Measurements from ENCODE around the gene OSGIN1. TPM values are rescaled to one million over a fixed set of nuclear protein-coding genes. Genes with fewer than 3 reads are reported as not detected.

Gene OSGIN1
- total RNA-seq, 1 donor, result 6.6 TPM

GRCh38 chr16:83925957-83926725 lies 26.9 kb upstream of the OSGIN1 start:
- no peak for DNase-seq (ENCODE audit: low read depth)
- no peak for TF ChIP-seq CTCF (IDR thresholded peaks at IDR 0.05; ENCODE audit: insufficient read depth, low read length)
- H3K4me3 ChIP-seq (ENCODE audit: low read depth, low read length), result no peak overlapping the region

DNA sequence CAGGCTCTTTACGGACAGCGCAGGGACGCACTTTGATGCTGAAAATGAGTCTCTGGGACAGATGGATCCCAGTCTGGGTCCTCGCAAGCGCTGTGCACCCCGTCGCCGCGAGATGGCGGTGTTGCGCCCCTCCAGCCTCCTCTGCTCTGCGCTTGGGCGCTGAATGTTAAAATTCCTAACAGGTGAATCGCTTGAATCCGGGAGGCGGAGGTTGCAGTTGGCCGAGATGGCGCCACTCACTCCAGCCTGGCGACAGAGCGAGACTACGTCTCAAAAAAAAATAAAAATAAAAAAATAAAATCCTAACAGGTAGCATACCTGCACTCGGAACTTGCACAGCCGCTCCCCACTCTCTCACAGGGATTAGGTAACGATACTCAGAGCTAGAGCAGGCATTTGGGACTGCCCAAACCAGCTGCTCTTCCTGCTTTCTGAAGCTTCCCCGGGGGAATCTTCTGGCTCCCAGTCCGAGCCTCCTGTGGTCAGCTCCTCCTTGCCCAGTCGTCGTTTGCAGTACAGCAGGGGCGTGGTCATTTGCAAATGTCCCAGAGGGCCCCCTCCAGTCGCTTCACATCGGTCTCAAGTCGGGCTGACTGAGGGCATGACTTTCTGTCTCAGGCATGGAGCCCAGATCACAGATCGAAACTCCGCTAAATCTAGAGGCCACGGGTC lies 26.2 kb upstream of the OSGIN1 start:
- peak overlapping the region; percentile 18 for H3K4me3 ChIP-seq (ENCODE audit: low read depth, low read length)
- peak; percentile 97 for TF ChIP-seq CTCF (IDR thresholded peaks at IDR 0.05; ENCODE audit: insufficient read depth, low read length)
- peak; percentile 66 for DNase-seq (ENCODE audit: low read depth)

DNA sequence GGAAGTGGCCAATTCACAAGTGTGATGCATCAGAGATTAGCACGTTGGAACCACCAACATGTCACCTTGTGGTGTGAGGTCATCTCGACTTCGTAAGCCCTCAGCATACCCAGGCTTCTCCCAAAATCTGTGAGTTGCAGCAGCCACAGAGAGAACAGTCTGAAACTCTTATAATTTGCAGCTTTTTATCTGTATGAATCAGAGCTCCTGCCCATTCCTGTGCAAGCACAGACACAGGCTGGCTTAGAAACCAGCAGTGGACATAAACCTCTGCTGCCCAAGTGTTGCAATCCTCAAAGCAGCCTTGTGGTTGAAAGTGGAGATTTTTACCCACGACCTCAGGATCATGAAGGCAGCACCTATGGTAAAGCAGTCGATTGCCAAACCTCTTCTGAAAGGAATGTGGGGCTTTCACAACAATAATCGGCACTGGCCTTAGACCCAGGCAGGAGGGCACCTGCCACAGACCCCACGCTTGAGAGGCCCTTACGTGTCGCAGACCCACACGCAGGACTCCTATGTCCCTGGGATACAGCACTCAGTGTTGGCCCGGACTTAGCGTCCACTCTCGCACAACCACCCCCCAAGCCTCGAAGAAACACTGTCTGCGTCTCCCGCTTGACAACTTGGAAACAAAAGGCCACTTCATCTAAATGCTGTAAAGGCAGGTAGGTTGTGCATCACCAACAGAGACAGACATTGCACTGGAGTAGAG lies 24.5 kb upstream of the OSGIN1 start:
- DNase-seq (ENCODE audit: low read depth), result peak; percentile 81
- TF ChIP-seq CTCF (IDR thresholded peaks at IDR 0.05; ENCODE audit: insufficient read depth, low read length), result no peak
- H3K4me3 ChIP-seq (ENCODE audit: low read depth, low read length), result no peak overlapping the region

- no peak overlapping the region for H3K4me3 ChIP-seq (ENCODE audit: low read depth, low read length)
- DNase-seq (ENCODE audit: low read depth), result no peak
- TF ChIP-seq CTCF (IDR thresholded peaks at IDR 0.05; ENCODE audit: insufficient read depth, low read length), result no peak
These were observed 23.1 kb upstream of the OSGIN1 start for GRCh38 chr16:83929811-83930555.

DNA sequence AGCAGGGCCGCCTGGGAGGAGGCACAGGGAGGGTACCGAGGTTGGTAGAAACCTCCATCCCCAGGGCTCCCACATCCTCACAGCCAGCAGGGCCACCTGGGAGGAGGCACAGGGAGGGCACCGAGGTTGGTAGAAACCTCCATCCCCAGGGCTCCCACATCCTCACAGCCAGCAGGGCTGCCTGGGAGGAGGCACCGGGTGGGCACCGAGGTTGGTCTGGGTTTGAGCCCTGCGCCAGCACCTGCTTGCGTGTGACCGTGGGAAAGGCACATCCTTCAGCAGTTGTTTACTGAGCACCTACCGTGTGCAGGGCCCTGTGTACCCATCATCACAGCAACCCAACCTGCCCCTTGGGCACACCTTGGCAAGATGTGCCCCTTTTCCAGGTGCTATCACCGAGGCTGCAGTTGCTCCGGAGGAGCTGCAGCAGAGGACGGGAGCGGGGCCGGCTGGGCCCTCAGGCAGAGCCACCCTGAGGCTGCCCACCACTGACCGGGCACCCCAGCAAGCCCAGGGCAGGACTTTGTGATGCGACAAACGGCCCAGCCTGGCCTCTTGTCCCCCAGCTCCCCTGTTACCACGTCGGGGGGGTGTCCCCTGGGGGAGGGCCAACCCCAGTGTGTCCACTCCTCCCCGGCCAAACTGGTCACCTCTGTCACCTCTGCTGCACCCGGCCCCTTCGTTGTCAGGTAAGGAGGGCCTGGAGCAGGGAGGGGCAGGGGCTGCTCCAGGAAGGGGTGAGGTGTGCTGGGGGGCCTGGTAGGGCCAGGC lies 22.1 kb upstream of the OSGIN1 start:
- no peak for TF ChIP-seq CTCF (IDR thresholded peaks at IDR 0.05; ENCODE audit: insufficient read depth, low read length)
- no peak for DNase-seq (ENCODE audit: low read depth)
- no peak overlapping the region for H3K4me3 ChIP-seq (ENCODE audit: low read depth, low read length)

GRCh38 chr16:83931556-83931955 lies 21.5 kb upstream of the OSGIN1 start:
- no peak for TF ChIP-seq CTCF (IDR thresholded peaks at IDR 0.05; ENCODE audit: insufficient read depth, low read length)
- no peak for DNase-seq (ENCODE audit: low read depth)
- no peak overlapping the region for H3K4me3 ChIP-seq (ENCODE audit: low read depth, low read length)

All from fibroblast of the aortic adventitia (primary cell).